HG02885 (cell line): ENCODE measurements around the gene PECR.
"Not testable (repeated sequence)": the region's sequence is repeated elsewhere in the genome, so short reads cannot be mapped to it uniquely, and the experiment has no call there.

ENCODE experiments used
- ATAC-seq: cut with Tn5 transposase; IDR thresholded peaks from one replicate; pipeline ENCODE4 v1.9.1; 2021; ENCODE audit warnings: mild to moderate bottlenecking; ENCODE audit not compliant: unreplicated experiment, poor library complexity

PECR gene

DNA sequence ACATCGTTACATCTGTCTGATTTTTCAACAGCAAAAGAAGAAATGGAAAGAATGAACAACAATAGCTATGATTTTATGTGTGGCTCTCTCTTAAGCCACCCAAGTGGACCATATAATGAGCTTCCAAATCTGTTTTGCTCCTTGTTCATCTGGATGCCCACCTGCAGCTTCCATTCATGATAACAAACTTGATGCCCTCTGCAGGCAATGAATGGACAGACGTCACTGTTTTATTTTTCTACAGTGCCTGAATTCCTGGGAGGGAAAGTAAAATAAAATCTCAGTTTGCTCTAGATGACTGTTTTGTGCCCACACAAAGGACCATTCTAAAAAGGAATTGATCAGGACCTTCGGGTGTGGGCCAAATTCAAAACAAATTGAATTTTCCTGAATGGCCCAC is 73.2 kb downstream of the PECR start:
- no peak for ATAC-seq

DNA sequence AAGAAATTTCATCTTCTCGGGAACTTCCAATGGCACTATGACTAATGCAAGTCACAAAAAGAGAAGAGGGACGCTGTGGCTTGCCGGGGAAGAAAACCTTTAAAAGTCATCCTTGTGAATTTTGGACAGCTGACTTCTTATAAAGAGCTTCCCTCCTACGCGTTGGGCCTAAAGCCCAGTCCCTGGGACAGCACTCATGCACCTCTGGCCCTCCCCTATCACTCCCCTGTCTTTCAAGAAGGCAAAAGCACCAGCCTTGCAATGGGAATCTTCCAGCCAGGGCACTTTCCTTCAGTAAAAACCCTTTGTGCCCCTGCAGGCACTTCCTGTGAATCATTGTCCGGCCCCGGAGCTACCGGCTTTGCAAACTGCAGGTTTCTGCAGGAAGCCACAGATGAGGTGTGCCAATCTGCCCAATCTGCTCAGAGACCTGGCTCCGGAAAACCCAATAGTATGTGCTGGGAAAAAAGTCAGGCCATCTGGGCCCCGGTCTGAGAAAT is 75.4 kb downstream of the PECR start:
- ATAC-seq: peak; percentile 40

- ATAC-seq: peak; percentile 29
Observed at GRCh38 chr2:216004697-216005283, 76.8 kb downstream of the PECR start.

- no peak for ATAC-seq
Observed at GRCh38 chr2:216003876-216004696, 77.5 kb downstream of the PECR start.

DNA sequence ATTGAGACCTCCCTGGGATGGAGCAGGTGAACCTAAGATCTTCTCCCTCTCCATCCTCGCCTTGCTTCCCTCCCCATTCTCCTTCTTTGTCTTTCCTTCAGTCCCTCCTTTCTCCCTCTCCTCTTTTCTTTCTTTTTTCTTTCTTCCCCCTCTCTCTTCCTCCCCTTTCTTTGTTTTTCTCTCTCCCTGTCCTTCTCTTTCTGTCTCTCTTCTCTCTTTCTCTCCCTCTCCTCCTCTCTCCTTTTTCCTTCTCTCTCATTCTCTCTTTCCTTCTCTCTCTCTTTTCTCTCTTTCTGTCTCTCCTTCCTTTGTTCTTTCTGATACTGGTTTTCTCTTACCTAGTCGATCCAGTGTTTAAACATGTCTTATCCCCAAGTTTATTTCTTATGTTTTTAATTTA is 78.9 kb downstream of the PECR start:
- ATAC-seq: no peak

GRCh38 chr2:216002101-216002678 is 79.4 kb downstream of the PECR start:
- ATAC-seq: no peak

- ATAC-seq: no peak
Observed at GRCh38 chr2:216001216-216002100, 80.2 kb downstream of the PECR start.

GRCh38 chr2:215998636-215999035 is 83.0 kb downstream of the PECR start:
- ATAC-seq: no peak

DNA sequence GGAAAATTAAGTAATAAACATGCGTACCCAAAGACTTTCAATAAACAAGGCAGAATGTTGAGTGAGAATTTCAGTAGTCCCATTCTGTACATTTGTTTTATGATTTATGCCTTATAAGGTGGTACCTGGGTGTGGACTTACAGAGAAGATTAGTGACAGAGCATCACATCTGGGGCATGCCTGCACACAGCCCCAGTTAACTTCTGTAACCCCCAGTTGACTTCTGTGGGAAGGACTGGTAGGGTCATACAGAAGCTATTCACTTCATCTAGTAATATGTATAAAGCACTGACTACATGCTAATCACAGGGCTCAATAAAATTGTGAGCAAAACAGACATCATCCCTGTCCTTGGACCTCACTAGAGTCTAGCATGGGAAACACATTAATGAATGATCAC is 84.4 kb downstream of the PECR start:
- no peak for ATAC-seq

- no peak for ATAC-seq
Observed at GRCh38 chr2:215994911-215995310, 86.7 kb downstream of the PECR start.

DNA sequence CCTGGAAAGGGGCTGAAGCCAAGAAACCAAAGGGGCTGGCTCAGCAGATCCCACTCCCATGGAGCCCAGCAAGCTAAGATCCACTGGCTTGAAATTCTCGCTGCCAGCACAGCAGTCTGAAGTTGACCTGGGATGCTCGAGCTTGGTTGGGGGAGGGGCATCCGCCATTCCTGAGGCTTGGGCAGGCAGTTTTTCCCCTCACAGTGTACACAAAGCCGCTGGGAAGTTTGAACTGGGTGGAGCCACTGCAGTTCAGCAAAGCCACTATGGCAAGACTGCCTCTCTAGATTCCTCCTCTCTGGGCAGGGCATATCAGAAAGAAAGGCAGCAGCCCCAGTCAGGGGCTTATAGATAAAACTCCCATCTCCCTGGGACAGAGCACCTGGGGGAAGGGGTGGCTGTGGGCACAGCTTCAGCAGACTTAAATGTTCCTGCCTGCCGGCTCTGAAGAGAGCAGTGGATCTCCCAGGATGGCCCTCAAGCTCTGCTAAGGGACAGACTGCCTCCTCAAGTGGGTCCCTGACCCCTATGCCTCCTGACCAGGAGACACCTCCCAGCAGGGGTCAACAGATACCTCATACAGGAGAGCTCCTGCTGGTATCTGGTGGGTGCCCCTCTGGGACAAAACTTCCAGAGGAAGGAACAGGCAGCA is 92.9 kb downstream of the PECR start:
- not testable (repeated sequence) for ATAC-seq
